K562 (cell line): ENCODE results near the gene DVL3. TPM values are rescaled to one million over a fixed set of nuclear protein-coding genes. Genes with fewer than 3 reads are reported as not detected.
A peak's percentile ranks its signal among the peaks of the same experiment; 100 is the strongest.

Experiments used
- ARID1B ChIP-seq: fragments of 450-650 bp; IDR thresholded peaks from 2 replicates; pipeline ENCODE4 v1.6.1; 2016; ENCODE audit warnings: antibody characterized with exemption, mild to moderate bottlenecking, inconsistent platforms
- CCNT2 ChIP-seq: IDR thresholded peaks from 2 replicates; pipeline ENCODE4 v1.6.1; 2011; ENCODE audit warnings: borderline replicate concordance, low read depth, mild to moderate bottlenecking, moderate library complexity, mixed read lengths, low read length; ENCODE audit not compliant: insufficient read length; ENCODE audit errors: extremely low read depth
- GABPA ChIP-seq: fragments of 200-800 bp; sonication (Bioruptor generic); conservative IDR thresholded peaks from 2 replicates; pipeline ENCODE4 v1.6.1; 2016; ENCODE audit warnings: low read depth, missing genetic modification characterization, missing compliant biosample characterization
- MCM7 ChIP-seq, 2 experiments: fragments of 450-650 bp; IDR thresholded peaks; 2 replicates each; pipeline ENCODE4 v1.6.1; 2016 to 2018
- RBM39 ChIP-seq: fragments of 200-400 bp; formaldehyde crosslinking; optimal IDR thresholded peaks from 2 replicates; pipeline ENCODE3; 2018; ENCODE audit warnings: low read depth, low read length
- TBL1XR1 ChIP-seq, 2 experiments: IDR thresholded peaks; 2 replicates each; pipeline ENCODE4 v1.6.1; 2012; ENCODE audit warnings: improper control_type of control experiment in 2 of 2, low read length in 2 of 2, mild to moderate bottlenecking in 1 of 2
- TCF7L2 ChIP-seq: fragments of 150-350 bp; IDR thresholded peaks from 2 replicates; pipeline ENCODE4 v1.6.1; 2016; ENCODE audit warnings: low read depth, mild to moderate bottlenecking, low read length, moderate library complexity
- ZNF133 ChIP-seq: fragments of 250-450 bp; sonication (Bioruptor Pico); IDR thresholded peaks from 2 replicates; pipeline ENCODE4 v1.4.0; 2020; ENCODE audit warnings: mild to moderate bottlenecking
- ZNF174 ChIP-seq: fragments of 250-450 bp; sonication (Bioruptor Pico); IDR thresholded peaks from 2 replicates; pipeline ENCODE4 v1.4.0; 2020; ENCODE audit warnings: mild to moderate bottlenecking
- ZNF584 ChIP-seq: fragments of 200-800 bp; sonication (Bioruptor generic); IDR thresholded peaks from 2 replicates; pipeline ENCODE4 v1.6.1; 2016; ENCODE audit warnings: low read depth, mild to moderate bottlenecking, missing genetic modification characterization, missing compliant biosample characterization
- polyA plus RNA-seq, 8 experiments: library from polyadenylated mRNA; depleted of rRNA in 4 of 8; stranded (reverse) in 5 of 8; unstranded in 3 of 8; fragments of >200 nt; fragmentation: Nextera tagmentation in 2 of 8; fragmentation: Illumina TruSeq in 1 of 8; extraction: Ambion mirVana in 2 of 8; extraction: Trizol in 1 of 8; gene quantifications; 2 replicates each; pipeline versions ENCODE4 v1.2.1 to v1.2.3, GENCODE V29; 2011 to 2014; ENCODE audit warnings: inconsistent platforms in 1 of 8, missing spikeins in 1 of 8
- total RNA-seq, 7 experiments: library from RNA; depleted of rRNA in 6 of 7; stranded (reverse); fragments of >200 nt in 6 of 7; fragmentation: Illumina TruSeq in 2 of 7; extraction: Trizol in 2 of 7; gene quantifications; 2 replicates each; pipeline versions ENCODE4 v1.2.1 to v1.2.3, GENCODE V29; 2011 to 2021; ENCODE audit warnings: low replicate concordance in 1 of 7
- TF ChIP-seq, protein P1 (sequence below), 2 experiments: IDR thresholded peaks; 2 replicates each; pipeline ENCODE4 v1.6.1; 2011; ENCODE audit warnings: borderline replicate concordance in 1 of 2, control low read depth in 1 of 2, low read depth in 1 of 2, low read length in 1 of 2, mild to moderate bottlenecking in 1 of 2, mixed read lengths in 1 of 2, moderate library complexity in 1 of 2; ENCODE audit not compliant: insufficient read depth in 1 of 2, insufficient read length in 1 of 2, poor library complexity in 1 of 2, severe bottlenecking in 1 of 2; ENCODE audit errors: extremely low read depth in 1 of 2
- TF ChIP-seq, protein P2 (sequence below): fragments of 250-450 bp; sonication (Bioruptor Pico); IDR thresholded peaks from 2 replicates; pipeline ENCODE4 v1.8.0; 2021; ENCODE audit warnings: moderate library complexity, mild to moderate bottlenecking, inconsistent platforms
- TF ChIP-seq, protein P3 (sequence below): sonication (generic); formaldehyde crosslinking; IDR thresholded peaks from 2 replicates; pipeline ENCODE4 v1.8.1; 2023; ENCODE audit warnings: mild to moderate bottlenecking, missing genetic modification reagents, moderate library complexity
- TF ChIP-seq, protein P4 (sequence below): IDR thresholded peaks from 3 replicates; pipeline ENCODE4 v1.6.1; 2011; ENCODE audit warnings: borderline replicate concordance, mild to moderate bottlenecking; ENCODE audit not compliant: insufficient read length, insufficient read depth
- TF ChIP-seq, protein P5 (sequence below): sonication (generic); formaldehyde crosslinking; IDR thresholded peaks from 2 replicates; pipeline ENCODE4 v1.8.1; 2023; ENCODE audit warnings: missing genetic modification reagents, mild to moderate bottlenecking, borderline replicate concordance

The DVL3 gene
- total and polyA plus RNA-seq, 9 of the 15 experiments (the other 6 are each of a cell fraction or from before 2014, with no cell fraction given), result 3.1 to 57.9 (median 20.1) TPM

- TF ChIP-seq, protein P1, sequence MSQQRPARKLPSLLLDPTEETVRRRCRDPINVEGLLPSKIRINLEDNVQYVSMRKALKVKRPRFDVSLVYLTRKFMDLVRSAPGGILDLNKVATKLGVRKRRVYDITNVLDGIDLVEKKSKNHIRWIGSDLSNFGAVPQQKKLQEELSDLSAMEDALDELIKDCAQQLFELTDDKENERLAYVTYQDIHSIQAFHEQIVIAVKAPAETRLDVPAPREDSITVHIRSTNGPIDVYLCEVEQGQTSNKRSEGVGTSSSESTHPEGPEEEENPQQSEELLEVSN (IDR thresholded peaks at IDR 0.05; ENCODE audit: borderline replicate concordance in 1 of 2, extremely low read depth in 1 of 2, insufficient read depth in 1 of 2, insufficient read length in 1 of 2, low read depth in 1 of 2, low read length in 1 of 2, poor library complexity in 1 of 2, severe bottlenecking in 1 of 2), result peak in 1 of 2 experiments; percentile 4
- TF ChIP-seq CCNT2, result no peak
- TF ChIP-seq, protein P2, sequence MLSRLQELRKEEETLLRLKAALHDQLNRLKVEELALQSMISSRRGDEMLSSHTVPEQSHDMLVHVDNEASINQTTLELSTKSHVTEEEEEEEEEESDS, result no peak
- TF ChIP-seq, protein P3, sequence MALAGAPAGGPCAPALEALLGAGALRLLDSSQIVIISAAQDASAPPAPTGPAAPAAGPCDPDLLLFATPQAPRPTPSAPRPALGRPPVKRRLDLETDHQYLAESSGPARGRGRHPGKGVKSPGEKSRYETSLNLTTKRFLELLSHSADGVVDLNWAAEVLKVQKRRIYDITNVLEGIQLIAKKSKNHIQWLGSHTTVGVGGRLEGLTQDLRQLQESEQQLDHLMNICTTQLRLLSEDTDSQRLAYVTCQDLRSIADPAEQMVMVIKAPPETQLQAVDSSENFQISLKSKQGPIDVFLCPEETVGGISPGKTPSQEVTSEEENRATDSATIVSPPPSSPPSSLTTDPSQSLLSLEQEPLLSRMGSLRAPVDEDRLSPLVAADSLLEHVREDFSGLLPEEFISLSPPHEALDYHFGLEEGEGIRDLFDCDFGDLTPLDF (CRISPR knock-in tag), result peak; percentile 30; the same call in 1 of the 2 replicates
- peak; percentile 87 for TF ChIP-seq GABPA
- TF ChIP-seq TCF7L2, result no peak
- TF ChIP-seq RBM39, result no peak
- peak; percentile 30; the same call in 1 of the 2 replicates for TF ChIP-seq ARID1B
- TF ChIP-seq, protein P4, sequence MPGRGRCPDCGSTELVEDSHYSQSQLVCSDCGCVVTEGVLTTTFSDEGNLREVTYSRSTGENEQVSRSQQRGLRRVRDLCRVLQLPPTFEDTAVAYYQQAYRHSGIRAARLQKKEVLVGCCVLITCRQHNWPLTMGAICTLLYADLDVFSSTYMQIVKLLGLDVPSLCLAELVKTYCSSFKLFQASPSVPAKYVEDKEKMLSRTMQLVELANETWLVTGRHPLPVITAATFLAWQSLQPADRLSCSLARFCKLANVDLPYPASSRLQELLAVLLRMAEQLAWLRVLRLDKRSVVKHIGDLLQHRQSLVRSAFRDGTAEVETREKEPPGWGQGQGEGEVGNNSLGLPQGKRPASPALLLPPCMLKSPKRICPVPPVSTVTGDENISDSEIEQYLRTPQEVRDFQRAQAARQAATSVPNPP, result no peak
- TF ChIP-seq ZNF584 (CRISPR knock-in tag), result no peak
- TF ChIP-seq ZNF133 (CRISPR knock-in tag), result no peak
- no peak for TF ChIP-seq MCM7 (IDR thresholded peaks at IDR 0.05)
- TF ChIP-seq TBL1XR1 (IDR thresholded peaks at IDR 0.05; ENCODE audit: low read length in 2 of 2), result peak in 1 of 2 experiments; percentile 57; a peak in 1 of 4 replicates
- TF ChIP-seq, protein P5, sequence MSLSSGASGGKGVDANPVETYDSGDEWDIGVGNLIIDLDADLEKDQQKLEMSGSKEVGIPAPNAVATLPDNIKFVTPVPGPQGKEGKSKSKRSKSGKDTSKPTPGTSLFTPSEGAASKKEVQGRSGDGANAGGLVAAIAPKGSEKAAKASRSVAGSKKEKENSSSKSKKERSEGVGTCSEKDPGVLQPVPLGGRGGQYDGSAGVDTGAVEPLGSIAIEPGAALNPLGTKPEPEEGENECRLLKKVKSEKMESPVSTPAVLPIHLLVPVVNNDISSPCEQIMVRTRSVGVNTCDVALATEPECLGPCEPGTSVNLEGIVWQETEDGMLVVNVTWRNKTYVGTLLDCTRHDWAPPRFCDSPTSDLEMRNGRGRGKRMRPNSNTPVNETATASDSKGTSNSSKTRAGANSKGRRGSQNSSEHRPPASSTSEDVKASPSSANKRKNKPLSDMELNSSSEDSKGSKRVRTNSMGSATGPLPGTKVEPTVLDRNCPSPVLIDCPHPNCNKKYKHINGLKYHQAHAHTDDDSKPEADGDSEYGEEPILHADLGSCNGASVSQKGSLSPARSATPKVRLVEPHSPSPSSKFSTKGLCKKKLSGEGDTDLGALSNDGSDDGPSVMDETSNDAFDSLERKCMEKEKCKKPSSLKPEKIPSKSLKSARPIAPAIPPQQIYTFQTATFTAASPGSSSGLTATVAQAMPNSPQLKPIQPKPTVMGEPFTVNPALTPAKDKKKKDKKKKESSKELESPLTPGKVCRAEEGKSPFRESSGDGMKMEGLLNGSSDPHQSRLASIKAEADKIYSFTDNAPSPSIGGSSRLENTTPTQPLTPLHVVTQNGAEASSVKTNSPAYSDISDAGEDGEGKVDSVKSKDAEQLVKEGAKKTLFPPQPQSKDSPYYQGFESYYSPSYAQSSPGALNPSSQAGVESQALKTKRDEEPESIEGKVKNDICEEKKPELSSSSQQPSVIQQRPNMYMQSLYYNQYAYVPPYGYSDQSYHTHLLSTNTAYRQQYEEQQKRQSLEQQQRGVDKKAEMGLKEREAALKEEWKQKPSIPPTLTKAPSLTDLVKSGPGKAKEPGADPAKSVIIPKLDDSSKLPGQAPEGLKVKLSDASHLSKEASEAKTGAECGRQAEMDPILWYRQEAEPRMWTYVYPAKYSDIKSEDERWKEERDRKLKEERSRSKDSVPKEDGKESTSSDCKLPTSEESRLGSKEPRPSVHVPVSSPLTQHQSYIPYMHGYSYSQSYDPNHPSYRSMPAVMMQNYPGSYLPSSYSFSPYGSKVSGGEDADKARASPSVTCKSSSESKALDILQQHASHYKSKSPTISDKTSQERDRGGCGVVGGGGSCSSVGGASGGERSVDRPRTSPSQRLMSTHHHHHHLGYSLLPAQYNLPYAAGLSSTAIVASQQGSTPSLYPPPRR (CRISPR knock-in tag), result peak; percentile 78; the same call in 1 of the 2 replicates
- TF ChIP-seq ZNF174 (CRISPR knock-in tag), result no peak
These were observed 19.8 kb upstream of the DVL3 start, which contains the start of gene EIF2B5 (continued) for GRCh38 chr3:184135149-184135910.
